AG10803 (cell line): ENCODE results near the gene ZNF638.

Source experiments
- DNase-seq: peaks from one replicate; pipeline ENCODE4 v3.0.0; 2010; ENCODE audit warnings: low read depth
- H3K4me3 ChIP-seq: 2 replicates; pipeline ENCODE4 v1.5.1; 2011; ENCODE audit warnings: mild to moderate bottlenecking, low read length, control low read depth
- CTCF ChIP-seq: conservative IDR thresholded peaks from 2 replicates; pipeline ENCODE4 v1.5.1; 2011; ENCODE audit warnings: mild to moderate bottlenecking, low read length, control low read depth, inconsistent platforms

Gene ZNF638

DNA sequence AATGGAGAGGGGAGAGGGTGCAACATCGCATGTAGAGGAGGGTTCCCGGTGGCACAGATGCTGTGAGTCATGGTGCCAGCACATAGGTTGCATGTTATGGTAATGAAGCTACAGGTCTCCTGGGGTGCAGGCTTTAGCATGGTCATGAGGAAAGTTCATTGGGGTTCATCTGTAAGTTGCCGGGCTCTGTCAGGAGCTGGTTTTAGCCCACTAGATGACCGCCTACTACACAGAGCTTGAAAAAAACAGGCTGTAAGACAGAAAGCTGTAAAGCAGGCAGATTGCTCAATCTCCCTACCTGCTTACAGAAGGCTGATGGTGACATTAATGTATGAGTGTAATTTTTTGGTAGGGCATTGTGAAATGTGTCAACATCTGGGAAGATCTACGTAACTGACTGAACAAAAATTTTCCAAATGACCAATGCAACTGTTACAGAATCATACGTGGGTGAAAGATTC is 145.7 kb downstream of the ZNF638 start:
- DNase-seq: no peak
- no peak for TF ChIP-seq CTCF
- no peak overlapping the region for H3K4me3 ChIP-seq

DNA sequence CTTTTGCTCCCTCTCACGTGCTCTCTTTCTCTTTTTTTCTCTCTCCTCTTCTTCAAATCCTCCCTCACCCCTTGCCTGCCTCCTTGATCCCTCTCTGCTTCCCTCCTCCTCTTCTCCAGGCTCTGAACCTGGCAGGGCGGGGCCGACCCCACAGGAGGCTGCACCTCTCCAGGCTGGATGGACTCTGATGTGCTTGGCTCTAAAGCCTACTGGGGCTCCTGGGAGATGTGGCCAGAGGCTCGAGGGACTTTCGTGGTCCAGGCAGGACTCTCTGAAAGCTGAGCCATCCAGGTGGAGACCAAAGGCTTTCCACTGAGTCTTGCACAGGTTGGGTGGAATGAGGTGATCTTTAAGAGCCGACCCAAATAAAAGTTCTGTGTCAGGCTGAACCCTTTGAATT is 147.2 kb downstream of the ZNF638 start:
- no peak overlapping the region for H3K4me3 ChIP-seq
- TF ChIP-seq CTCF: no peak
- no peak for DNase-seq

DNA sequence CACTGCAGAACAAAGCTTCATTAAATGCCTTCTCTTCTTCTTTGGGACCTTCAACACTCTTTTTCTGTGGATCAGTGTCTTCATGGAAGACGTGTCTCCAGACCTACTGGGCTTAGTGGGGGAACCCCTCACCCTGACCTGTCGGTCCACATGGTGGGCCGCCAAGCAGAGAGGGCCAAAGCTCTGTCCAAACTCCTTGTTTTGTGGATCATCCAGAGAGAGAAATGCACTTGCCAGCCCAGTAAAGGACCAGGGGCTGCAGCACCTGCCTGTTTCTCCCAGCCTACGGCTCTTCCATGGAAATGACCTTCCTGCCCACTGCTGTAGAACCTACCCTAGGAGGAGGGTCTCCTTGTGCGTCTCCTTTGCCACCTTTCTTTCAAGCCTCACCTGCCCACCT is 147.7 kb downstream of the ZNF638 start:
- no peak overlapping the region for H3K4me3 ChIP-seq
- no peak for TF ChIP-seq CTCF
- no peak for DNase-seq

DNA sequence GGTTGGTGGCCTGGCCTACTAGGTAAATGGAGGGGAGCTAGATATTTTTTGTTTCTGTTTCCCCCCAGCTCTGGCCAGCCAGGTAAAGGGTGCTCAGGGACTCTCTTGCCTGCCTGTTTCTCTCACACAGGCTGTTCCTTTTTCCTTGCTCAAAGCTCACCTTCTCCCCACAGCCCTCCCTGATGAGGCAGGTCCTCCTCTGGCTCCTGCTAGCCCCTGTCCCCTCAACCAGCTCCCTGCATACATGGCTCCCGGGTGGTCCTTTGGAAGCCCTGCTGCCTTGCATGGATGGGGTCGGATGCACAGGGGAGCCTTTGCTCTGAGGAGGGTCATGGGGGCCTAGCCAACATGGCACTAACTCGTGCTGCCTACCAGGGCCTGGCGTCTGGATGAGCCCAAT is 149.5 kb downstream of the ZNF638 start:
- no peak for DNase-seq
- no peak for TF ChIP-seq CTCF

GRCh38 chr2:71482055-71482454 is 150.5 kb downstream of the ZNF638 start:
- no peak for DNase-seq
- no peak for TF ChIP-seq CTCF
- H3K4me3 ChIP-seq: no peak overlapping the region

More for the DNA sequence above, 149.5 kb downstream of the ZNF638 start:
- no peak overlapping the region for H3K4me3 ChIP-seq

DNA sequence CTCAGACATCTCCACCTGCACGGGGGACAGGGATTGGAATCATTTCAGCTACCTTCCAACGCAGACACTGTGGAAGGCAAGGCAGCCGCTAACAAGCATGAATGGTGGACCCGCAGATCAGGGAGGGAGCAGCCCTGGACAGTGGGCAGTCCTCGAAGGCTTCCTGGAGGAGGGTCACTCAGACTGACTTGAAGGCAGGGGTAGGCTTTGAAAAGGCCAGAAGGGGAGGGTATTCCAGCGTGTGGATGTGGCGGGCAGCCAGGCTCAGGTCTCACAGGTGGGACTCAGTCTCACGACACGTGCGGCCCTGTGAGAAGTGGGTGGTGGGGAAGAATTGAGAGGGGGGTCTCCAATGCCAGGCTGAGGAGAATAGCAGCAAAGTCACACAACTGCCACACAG is 151.7 kb downstream of the ZNF638 start:
- TF ChIP-seq CTCF: no peak
- H3K4me3 ChIP-seq: no peak overlapping the region
- no peak for DNase-seq

GRCh38 chr2:71484354-71484753 is 152.8 kb downstream of the ZNF638 start:
- H3K4me3 ChIP-seq: no peak overlapping the region
- no peak for DNase-seq
- TF ChIP-seq CTCF: no peak
